Keratinocyte (primary cell): ENCODE results near the gene MYL5. TPM values are rescaled to one million over a fixed set of nuclear protein-coding genes. Genes with fewer than 3 reads are reported as not detected.

Source experiments
- DNase-seq: peaks from one replicate; pipeline ENCODE4 v3.0.0-alpha.2; 2011; ENCODE audit warnings: low read depth, missing footprints, low spot score
- FAIRE-seq: peaks from 2 replicates; lab custom pipeline; 2011; peaks lifted over from hg19 to GRCh38; lab: Jason Lieb, UNC
- H2AFZ ChIP-seq: 2 replicates; pipeline ENCODE4 v1.6.0; 2012; ENCODE audit warnings: low read length, control low read depth, inconsistent platforms; ENCODE audit not compliant: control insufficient read depth
- H3K27ac ChIP-seq: 2 replicates; pipeline ENCODE4 v1.5.1; 2011; ENCODE audit warnings: low read length; ENCODE audit not compliant: control insufficient read depth, insufficient read depth
- H3K27me3 ChIP-seq: 3 replicates; pipeline ENCODE4 v1.6.0; 2011; ENCODE audit warnings: low read length; ENCODE audit not compliant: control insufficient read depth, insufficient read depth; ENCODE audit errors: extremely low read depth
- H3K36me3 ChIP-seq, 2 experiments: 2 replicates in 1 of 2; 3 replicates in 1 of 2; pipeline ENCODE4 v1.5.1; 2011; ENCODE audit warnings: low read length in 2 of 2, mild to moderate bottlenecking in 1 of 2; ENCODE audit not compliant: control insufficient read depth in 2 of 2, insufficient read depth in 2 of 2; ENCODE audit errors: extremely low read depth in 1 of 2
- H3K4me1 ChIP-seq: 3 replicates; pipeline ENCODE4 v1.5.1; 2011; ENCODE audit warnings: low read length; ENCODE audit not compliant: control insufficient read depth, insufficient read depth; ENCODE audit errors: extremely low read depth
- H3K4me2 ChIP-seq: 3 replicates; pipeline ENCODE4 v1.6.0; 2011; ENCODE audit warnings: low read depth, low read length; ENCODE audit not compliant: control insufficient read depth, insufficient read depth; ENCODE audit errors: extremely low read depth
- H3K4me3 ChIP-seq, 3 experiments: fragments of 200-600 bp in 1 of 3; sonication (generic) in 1 of 3; 2 replicates in 2 of 3; 3 replicates in 1 of 3; pipeline ENCODE4 v1.5.1; 2011 to 2016; ENCODE audit warnings: low read length in 3 of 3, mild to moderate bottlenecking in 3 of 3, control low read depth in 2 of 3, inconsistent platforms in 1 of 3, low read depth in 1 of 3, mixed read lengths in 1 of 3, mixed run types in 1 of 3, moderate library complexity in 1 of 3; ENCODE audit not compliant: control insufficient read depth in 2 of 3, insufficient read depth in 2 of 3; ENCODE audit errors: extremely low read depth in 1 of 3
- H3K79me2 ChIP-seq: 2 replicates; pipeline ENCODE4 v1.6.0; 2012; ENCODE audit warnings: low read length; ENCODE audit not compliant: control insufficient read depth, insufficient read depth
- H3K9ac ChIP-seq: 3 replicates; pipeline ENCODE4 v1.6.0; 2011; ENCODE audit warnings: low read length; ENCODE audit not compliant: control insufficient read depth, insufficient read depth; ENCODE audit errors: extremely low read depth
- H3K9me1 ChIP-seq: 3 replicates; pipeline ENCODE4 v1.6.0; 2011; ENCODE audit warnings: low read length; ENCODE audit not compliant: control insufficient read depth, insufficient read depth; ENCODE audit errors: extremely low read depth
- H3K9me3 ChIP-seq: 2 replicates; pipeline ENCODE4 v1.5.1; 2012; ENCODE audit warnings: low read depth, low read length; ENCODE audit not compliant: control insufficient read depth
- H4K20me1 ChIP-seq: 3 replicates; pipeline ENCODE4 v1.6.0; 2011; ENCODE audit warnings: low read length; ENCODE audit not compliant: control insufficient read depth, insufficient read depth; ENCODE audit errors: extremely low read depth
- CTCF ChIP-seq, 3 experiments: IDR thresholded peaks in 1 of 3; conservative IDR thresholded peaks in 1 of 3; optimal IDR thresholded peaks in 1 of 3; 2 replicates in 2 of 3; 3 replicates in 1 of 3; pipeline versions ENCODE3 to v1.5.1; 2011; ENCODE audit warnings: low read length in 3 of 3, mild to moderate bottlenecking in 3 of 3, moderate library complexity in 2 of 3, control low read depth in 1 of 3, inconsistent platforms in 1 of 3; ENCODE audit not compliant: insufficient read depth in 2 of 3; ENCODE audit errors: extremely low read depth in 1 of 3
- EZH2 ChIP-seq: IDR thresholded peaks from one replicate; pipeline ENCODE4 v1.6.1; 2012; ENCODE audit warnings: inconsistent platforms, mild to moderate bottlenecking, low read length, moderate library complexity
- dilution Hi-C: fragments of 300-500 bp; cut with MboI; formaldehyde crosslinking; loops from one replicate; pipeline ENCODE4 v1.7.0; 2020; ENCODE audit warnings: low sequenced_read_pairs; ENCODE audit not compliant: extremely low pct_ligation_motif_present
- polyA plus RNA-seq, 5 experiments: library from polyadenylated mRNA; depleted of rRNA in 3 of 5; stranded (reverse) in 3 of 5; stranded (forward) in 1 of 5; unstranded in 1 of 5; fragments of >200 nt; gene quantifications; 1 replicate in 1 of 5; 2 replicates in 3 of 5; 3 replicates in 1 of 5; pipeline versions ENCODE4 v1.2.1 to v1.2.3, GENCODE V29; 2011 to 2012; ENCODE audit warnings: missing spikeins in 2 of 5, low read depth in 1 of 5, low replicate concordance in 1 of 5

MYL5 gene
- polyA plus RNA-seq, 1 donor (not counting 4 experiments of a cell fraction or from before 2014, with no cell fraction given): 8.0 TPM

DNA sequence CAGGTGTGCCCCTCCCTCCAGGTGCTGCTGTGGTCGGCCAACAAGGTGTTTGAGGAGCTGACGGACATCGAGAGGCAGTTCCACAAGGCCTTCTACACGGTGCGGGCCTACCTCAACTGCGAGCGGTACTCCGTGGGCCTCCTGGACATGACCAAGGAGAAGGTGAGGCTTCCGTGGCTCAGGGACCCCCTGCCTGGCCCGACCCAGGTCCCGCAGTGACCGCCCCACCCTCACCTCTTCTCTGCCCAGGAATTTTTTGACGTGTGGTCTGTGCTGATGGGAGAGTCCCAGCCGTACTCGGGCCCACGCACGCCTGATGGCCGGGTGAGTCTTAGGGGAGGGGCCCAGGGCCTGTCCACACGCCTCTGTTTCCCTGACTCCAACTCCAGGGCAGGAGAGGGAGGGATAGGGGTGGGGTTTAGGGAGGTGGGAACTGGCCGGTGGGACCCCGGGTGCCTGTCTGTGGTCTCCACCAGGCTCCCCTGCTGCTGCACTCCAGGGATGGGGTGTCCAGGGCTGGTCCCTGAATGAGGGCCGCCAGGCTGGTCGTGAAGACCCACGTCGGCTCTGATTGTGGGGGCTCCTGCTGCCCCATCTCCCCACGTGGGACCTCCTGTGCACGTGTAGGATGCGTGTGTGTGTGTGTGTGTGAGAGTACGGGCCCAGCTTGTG, 20.4 kb upstream of the MYL5 start:
- Histone ChIP-seq H3K79me2 (no peaks in the 10 kb centered on the region), H3K4me1 (no peaks in the 10 kb centered on the region), H3K9me3 (no peaks in the 10 kb centered on the region), H3K9ac (no peak overlapping the region), H3K27ac (no peak overlapping the region), H3K4me2 (no peak overlapping the region), H3K36me3 (no peaks in the 10 kb centered on the region), H2AFZ (no peak overlapping the region), H3K4me3 (no peak overlapping the region), H3K9me1 (no peaks in the 10 kb centered on the region), H4K20me1 (no peaks in the 10 kb centered on the region), H3K27me3 (peaks cover 18% of the 10 kb centered on the region)
- TF ChIP-seq EZH2 (no peak), CTCF (optimal IDR thresholded peaks at IDR 0.05 in 1 of 3, IDR thresholded peaks at IDR 0.05 in 1 of 3, conservative IDR thresholded peaks at IDR 0.05 in 1 of 3; ENCODE audit: extremely low read depth in 1 of 3, insufficient read depth in 2 of 3, low read length in 3 of 3) (no peak)
- dilution Hi-C loops: no loop called here
- DNase-seq: no peak
- no peak for FAIRE-seq

DNA sequence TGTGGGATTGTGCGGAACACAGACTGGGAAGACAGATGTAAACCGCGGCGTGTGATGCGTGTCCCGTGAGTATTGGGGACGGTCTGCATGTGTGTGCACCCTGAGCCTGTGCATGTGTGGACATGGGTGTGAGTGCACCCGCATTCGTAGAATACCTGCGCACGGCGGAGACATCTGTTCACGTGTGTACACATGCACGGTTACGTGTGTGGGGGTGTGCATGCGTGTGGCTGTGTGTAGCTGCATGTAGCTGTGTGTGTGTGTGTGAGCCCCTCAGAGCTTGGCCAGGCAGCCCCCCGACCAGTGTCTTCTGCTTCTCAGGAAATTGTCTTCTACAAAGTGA, 19.9 kb upstream of the MYL5 start:
- DNase-seq (no peak), FAIRE-seq (no peak)
- Histone ChIP-seq H3K27ac (no peak overlapping the region), H3K79me2 (no peaks in the 10 kb centered on the region), H3K36me3 (no peaks in the 10 kb centered on the region), H3K9ac (no peak overlapping the region), H2AFZ (no peak overlapping the region), H3K9me1 (no peaks in the 10 kb centered on the region), H3K4me2 (no peak overlapping the region), H4K20me1 (no peaks in the 10 kb centered on the region), H3K4me1 (no peaks in the 10 kb centered on the region), H3K9me3 (peaks cover 3% of the 10 kb centered on the region), H3K4me3 (no peak overlapping the region), H3K27me3 (peaks cover 18% of the 10 kb centered on the region)
- TF ChIP-seq EZH2 (no peak), CTCF (optimal IDR thresholded peaks at IDR 0.05 in 1 of 3, IDR thresholded peaks at IDR 0.05 in 1 of 3, conservative IDR thresholded peaks at IDR 0.05 in 1 of 3; ENCODE audit: extremely low read depth in 1 of 3, insufficient read depth in 2 of 3, low read length in 3 of 3) (no peak)
- dilution Hi-C loops: no loop called here
